H1 (cell line): ENCODE measurements around the gene BTRC. TPM values are rescaled to one million over a fixed set of nuclear protein-coding genes. Genes with fewer than 3 reads are reported as not detected.

ENCODE experiments used
- CTCF ChIA-PET: fragments of 300-600 bp; sonication (Branson Sonifier 250); formaldehyde crosslinking; loops from one replicate; lab custom pipeline; 2021; ENCODE audit not compliant: partially characterized antibody; lab: Charles Lee
- POLR2A ChIA-PET: fragments of 300-600 bp; sonication (Branson Sonifier 250); formaldehyde crosslinking; loops from one replicate; lab custom pipeline; 2021; ENCODE audit warnings: inconsistent platforms; ENCODE audit not compliant: partially characterized antibody; lab: Charles Lee
- DNase-seq, 2 experiments: peaks; one replicate each; pipeline versions ENCODE4 v3.0.0 to v3.0.0-alpha.2; 2010 to 2022; ENCODE audit warnings: low spot score in 2 of 2, low read depth in 1 of 2, mixed read lengths in 1 of 2
- FAIRE-seq: peaks from 2 replicates; lab custom pipeline; 2011; peaks lifted over from hg19 to GRCh38; lab: Jason Lieb, UNC
- H2AFZ ChIP-seq: 2 replicates; pipeline ENCODE4 v1.8.1; 2012; ENCODE audit warnings: low read length, inconsistent platforms
- H2AK5ac ChIP-seq: 2 replicates; pipeline ENCODE4 v1.6.1; 2013; ENCODE audit warnings: low read depth, low read length
- H2BK120ac ChIP-seq: replicated peaks from 2 replicates; pipeline ENCODE3; 2013; ENCODE audit warnings: low read depth, low read length, inconsistent platforms
- H2BK12ac ChIP-seq: 2 replicates; pipeline ENCODE4 v1.6.1; 2013; ENCODE audit warnings: low read depth, low read length
- H2BK15ac ChIP-seq: 2 replicates; pipeline ENCODE4 v1.6.1; 2013; ENCODE audit warnings: low read length
- H2BK20ac ChIP-seq: 2 replicates; pipeline ENCODE4 v1.6.1; 2013; ENCODE audit warnings: low read length
- H2BK5ac ChIP-seq: 2 replicates; pipeline ENCODE4 v1.6.1; 2013; ENCODE audit warnings: low read depth, low read length
- H3K14ac ChIP-seq: 2 replicates; pipeline ENCODE4 v1.6.1; 2013; ENCODE audit warnings: inconsistent platforms; ENCODE audit not compliant: insufficient read length
- H3K18ac ChIP-seq: 2 replicates; pipeline ENCODE4 v1.6.1; 2013; ENCODE audit warnings: low read length; ENCODE audit errors: extremely low read depth
- H3K23ac ChIP-seq: 2 replicates; pipeline ENCODE4 v1.6.1; 2013; ENCODE audit warnings: inconsistent platforms; ENCODE audit not compliant: insufficient read length
- H3K23me2 ChIP-seq: 2 replicates; pipeline ENCODE4 v1.6.1; 2013; ENCODE audit warnings: low read depth, low read length
- H3K27ac ChIP-seq: 2 replicates; pipeline ENCODE4 v1.6.1; 2011; ENCODE audit warnings: low read depth, low read length, inconsistent platforms
- H3K27me3 ChIP-seq, 4 experiments: replicated peaks in 1 of 4; 1 replicate in 1 of 4; 2 replicates in 3 of 4; pipeline versions ENCODE4 v1.6.1 to v1.8.1; 2011 to 2013; ENCODE audit warnings: low read length in 3 of 4, mild to moderate bottlenecking in 3 of 4, inconsistent platforms in 2 of 4, mixed read lengths in 2 of 4, moderate library complexity in 1 of 4; ENCODE audit not compliant: control insufficient read depth in 3 of 4, insufficient read depth in 3 of 4; ENCODE audit errors: extremely low read depth in 1 of 4
- H3K36me3 ChIP-seq, 4 experiments: 2 replicates each; pipeline versions ENCODE4 v1.6.1 to v1.8.1; 2011 to 2013; ENCODE audit warnings: mild to moderate bottlenecking in 4 of 4, low read length in 3 of 4, moderate library complexity in 2 of 4, control low read depth in 1 of 4, inconsistent platforms in 1 of 4; ENCODE audit not compliant: insufficient read depth in 4 of 4, control insufficient read depth in 2 of 4
- H3K4ac ChIP-seq: replicated peaks from 2 replicates; pipeline ENCODE3; 2013; ENCODE audit warnings: low read length, low read depth, mixed read lengths, inconsistent platforms; ENCODE audit not compliant: insufficient read length
- H3K4me1 ChIP-seq, 4 experiments: replicated peaks in 1 of 4; 1 replicate in 1 of 4; 2 replicates in 3 of 4; pipeline versions ENCODE4 v1.6.1 to v1.8.1; 2011 to 2013; ENCODE audit warnings: low read length in 3 of 4, inconsistent platforms in 2 of 4, mixed read lengths in 1 of 4; ENCODE audit not compliant: insufficient read depth in 4 of 4, control insufficient read depth in 3 of 4
- H3K4me2 ChIP-seq, 2 experiments: 2 replicates each; pipeline versions ENCODE4 v1.6.1 to v1.8.1; 2011 to 2013; ENCODE audit warnings: low read depth in 2 of 2, low read length in 2 of 2, control low read depth in 1 of 2, inconsistent platforms in 1 of 2, mild to moderate bottlenecking in 1 of 2; ENCODE audit not compliant: insufficient read depth in 1 of 2
- H3K4me3 ChIP-seq, 4 experiments: fragments of 200-600, 300-600 bp in 1 of 4; sonication (generic), shearing (Covaris generic), sonication (Bioruptor Twin) in 1 of 4; 2 replicates each; pipeline versions ENCODE4 v1.5.1 to v1.8.1; 2011 to 2016; ENCODE audit warnings: low read length in 4 of 4, low read depth in 3 of 4, control low read depth in 2 of 4, inconsistent platforms in 2 of 4, mild to moderate bottlenecking in 2 of 4, mixed read lengths in 1 of 4, moderate library complexity in 1 of 4; ENCODE audit not compliant: insufficient read depth in 2 of 4; ENCODE audit errors: extremely low read depth in 1 of 4
- H3K56ac ChIP-seq: replicated peaks from 2 replicates; pipeline ENCODE3; 2013; ENCODE audit warnings: low read depth, mild to moderate bottlenecking, mixed read lengths, low read length, inconsistent platforms; ENCODE audit not compliant: insufficient read length
- H3K79me1 ChIP-seq: 2 replicates; pipeline ENCODE4 v1.6.1; 2013; ENCODE audit warnings: low read depth, low read length, control low read depth
- H3K79me2 ChIP-seq, 2 experiments: 2 replicates each; pipeline versions ENCODE4 v1.6.1 to v1.8.1; 2012 to 2013; ENCODE audit warnings: low read length in 2 of 2, mild to moderate bottlenecking in 2 of 2, inconsistent platforms in 1 of 2; ENCODE audit not compliant: insufficient read depth in 2 of 2, control insufficient read depth in 1 of 2
- H3K9ac ChIP-seq, 4 experiments: replicated peaks in 1 of 4; 1 replicate in 1 of 4; 2 replicates in 3 of 4; pipeline versions ENCODE4 v1.6.1 to v1.8.1; 2011 to 2013; ENCODE audit warnings: low read depth in 3 of 4, low read length in 3 of 4, control low read depth in 2 of 4, mild to moderate bottlenecking in 2 of 4, moderate library complexity in 2 of 4, inconsistent platforms in 1 of 4; ENCODE audit errors: extremely low read depth in 1 of 4
- H3K9me3 ChIP-seq, 2 experiments: 2 replicates each; pipeline versions ENCODE4 v1.6.1 to v1.8.1; 2012 to 2013; ENCODE audit warnings: mild to moderate bottlenecking in 2 of 2, moderate library complexity in 2 of 2, control low read depth in 1 of 2, inconsistent platforms in 1 of 2, low read depth in 1 of 2, low read length in 1 of 2, mixed read lengths in 1 of 2; ENCODE audit not compliant: insufficient read depth in 2 of 2
- H4K20me1 ChIP-seq, 2 experiments: replicated peaks in 1 of 2; 2 replicates each; pipeline versions ENCODE3 to v1.8.1; 2011 to 2013; ENCODE audit warnings: inconsistent platforms in 2 of 2, low read length in 2 of 2, mild to moderate bottlenecking in 1 of 2; ENCODE audit not compliant: insufficient read depth in 2 of 2, control insufficient read depth in 1 of 2
- H4K5ac ChIP-seq: 2 replicates; pipeline ENCODE4 v1.6.1; 2013; ENCODE audit warnings: low read length, low read depth, mixed read lengths, inconsistent platforms; ENCODE audit not compliant: insufficient read length
- H4K8ac ChIP-seq: 2 replicates; pipeline ENCODE4 v1.8.0; 2013; ENCODE audit warnings: mild to moderate bottlenecking, moderate library complexity, low read length, inconsistent platforms; ENCODE audit not compliant: insufficient read depth; ENCODE audit errors: extremely low read depth
- H4K91ac ChIP-seq: replicated peaks from 2 replicates; pipeline ENCODE3; 2013; ENCODE audit warnings: low read length, mixed read lengths, inconsistent platforms; ENCODE audit not compliant: insufficient read length
- CBX5 ChIP-seq: fragments of 300-800, 300-1000 bp; sonication (generic); IDR thresholded peaks from 2 replicates; pipeline ENCODE4 v1.7.1; 2016; ENCODE audit warnings: antibody characterized with exemption, low read length, low read depth
- EGR1 ChIP-seq: IDR thresholded peaks from 2 replicates; pipeline ENCODE4 v1.6.1; 2011; ENCODE audit warnings: low read depth, low read length, borderline replicate concordance
- FOSL1 ChIP-seq: IDR thresholded peaks from 2 replicates; pipeline ENCODE4 v1.6.1; 2011; ENCODE audit warnings: mild to moderate bottlenecking, low read depth, low read length, moderate library complexity; ENCODE audit not compliant: insufficient read depth
- GABPA ChIP-seq: IDR thresholded peaks from 2 replicates; pipeline ENCODE4 v1.6.1; 2011; ENCODE audit warnings: mild to moderate bottlenecking, low read length, moderate library complexity, borderline replicate concordance; ENCODE audit not compliant: insufficient read depth
- GTF2F1 ChIP-seq: IDR thresholded peaks from 2 replicates; pipeline ENCODE4 v1.6.1; 2012; ENCODE audit warnings: low read depth, low read length, improper control_type of control experiment, borderline replicate concordance
- JUND ChIP-seq: IDR thresholded peaks from 2 replicates; pipeline ENCODE4 v1.6.1; 2011; ENCODE audit warnings: mild to moderate bottlenecking, improper control_type of control experiment, low read length
- KDM5A ChIP-seq: fragments of 200-600 bp; IDR thresholded peaks from 2 replicates; pipeline ENCODE4 v1.7.1; 2012; ENCODE audit warnings: mild to moderate bottlenecking, low read length, inconsistent platforms, mixed read lengths
- NRF1 ChIP-seq: IDR thresholded peaks from 2 replicates; pipeline ENCODE4 v1.6.1; 2011; ENCODE audit warnings: mild to moderate bottlenecking, low read depth, low read length, improper control_type of control experiment
- PHF8 ChIP-seq: fragments of 200-600 bp; sonication (generic); conservative IDR thresholded peaks from 2 replicates; pipeline ENCODE4 v1.7.1; 2012; ENCODE audit warnings: low read depth, mild to moderate bottlenecking, inconsistent platforms, low read length, moderate library complexity
- RBBP5 ChIP-seq: IDR thresholded peaks from 2 replicates; pipeline ENCODE4 v1.7.1; 2012; ENCODE audit warnings: low read depth, mild to moderate bottlenecking, inconsistent platforms, low read length, moderate library complexity, borderline replicate concordance
- SAP30 ChIP-seq: fragments of 300-600 bp; sonication (generic); IDR thresholded peaks from 2 replicates; pipeline ENCODE4 v1.7.1; 2012; ENCODE audit warnings: low read length, moderate library complexity, mild to moderate bottlenecking, inconsistent platforms; ENCODE audit not compliant: insufficient read depth, insufficient replicate concordance
- SRF ChIP-seq: IDR thresholded peaks from 2 replicates; pipeline ENCODE4 v1.6.1; 2011; ENCODE audit warnings: mild to moderate bottlenecking, low read depth, low read length, moderate library complexity
- SUZ12 ChIP-seq: fragments of 200-600 bp; sonication (generic); IDR thresholded peaks from 2 replicates; pipeline ENCODE4 v1.6.1; 2012; ENCODE audit warnings: mild to moderate bottlenecking, inconsistent platforms, low read length, moderate library complexity, mixed read lengths
- TBP ChIP-seq: IDR thresholded peaks from 2 replicates; pipeline ENCODE4 v1.6.1; 2011; ENCODE audit warnings: low read depth, low read length, improper control_type of control experiment
- WGBS, 2 experiments: shearing (Covaris generic) in 1 of 2; methylation state at CpG; one replicate each; pipeline versions ENCODE4 v1.1.6 to v1.1.7; 2013 to 2015; ENCODE audit warnings: low lambda C conversion rate in 2 of 2, mixed read lengths in 2 of 2, inconsistent platforms in 1 of 2, low coverage in 1 of 2, missing lambda C conversion rate in 1 of 2; ENCODE audit not compliant: insufficient replicate concordance in 2 of 2, insufficient coverage in 1 of 2, insufficient read length in 1 of 2; ENCODE audit errors: extremely low coverage in 1 of 2, missing lambda C conversion rate in 1 of 2; 5-methylcytosine and 5-hydroxymethylcytosine counted together
- polyA plus RNA-seq, 7 experiments: library from polyadenylated mRNA; depleted of rRNA in 3 of 7; stranded (reverse) in 5 of 7; unstranded in 2 of 7; fragments of >200 nt in 5 of 7; fragments of 200-250 nt in 2 of 7; gene quantifications; 1 replicate in 5 of 7; 2 replicates in 1 of 7; 4 replicates in 1 of 7; pipeline versions ENCODE4 v1.2.1 to v1.2.3, GENCODE V29; 2011 to 2013; ENCODE audit warnings: missing spikeins in 2 of 7, mixed read lengths in 2 of 7
- total RNA-seq: library from RNA; stranded (reverse); fragmentation: NEBNext Ultra II Directional; extraction: Animal tissue kit (Norgen Biotek cat#: 25700); gene quantifications from 2 replicates; pipeline ENCODE4 v1.2.1, GENCODE V29; 2021

The BTRC gene
- total and polyA plus RNA-seq, 2 of the 8 experiments (the other 6 are each of a cell fraction or from before 2014, with no cell fraction given), result 9.9 to 24.7 TPM

GRCh38 chr10:101356132-101356531 is 2.2 kb downstream of the BTRC start:
- H4K5ac ChIP-seq, result no peak overlapping the region
- POLR2A ChIA-PET, result interaction anchor here (0.7 kb wide), 1 partner anchor 12 kb away, joined by 4 read pairs; no protein-coding TSS in a partner anchor
- no peak overlapping the region for H3K4me3 ChIP-seq
- no peaks in the 10 kb centered on the region for H3K9me3 ChIP-seq
- H4K20me1 ChIP-seq, result peaks cover 0 to 2% of the 10 kb centered on the region in 2 experiments
- H3K27me3 ChIP-seq, result no peaks in the 10 kb centered on the region
- no peak overlapping the region for H2AK5ac ChIP-seq
- H4K91ac ChIP-seq, result no peak overlapping the region
- peaks cover 8% of the 10 kb centered on the region; the same call in 1 of the 2 replicates for H3K23me2 ChIP-seq
- H3K14ac ChIP-seq, result no peak overlapping the region
- FAIRE-seq (no peak), DNase-seq (no peak)
- H3K36me3 ChIP-seq, result no peaks in the 10 kb centered on the region
- H2BK15ac ChIP-seq, result no peak overlapping the region
- H3K4me2 ChIP-seq, result no peak overlapping the region
- H3K56ac ChIP-seq, result no peak overlapping the region
- CTCF ChIA-PET, result interaction anchor here (0.6 kb wide), 1 partner anchor 173 kb away, joined by 3 read pairs; no protein-coding TSS in a partner anchor
- no peak overlapping the region for H3K4ac ChIP-seq
- no peak overlapping the region for H2BK5ac ChIP-seq
- no peak overlapping the region for H3K27ac ChIP-seq
- no peaks in the 10 kb centered on the region for H3K79me1 ChIP-seq
- 86% methylated on average over 5 of the region's 5 CpGs; no CpG with 5 or more reads in 1 of the 2 experiments for WGBS, 2 experiments
- no peak overlapping the region for H2BK12ac ChIP-seq
- H3K4me1 ChIP-seq, result peaks cover 0 to 4% (median 2%) of the 10 kb centered on the region in 4 experiments; a peak in 2 of 7 replicates
- H3K18ac ChIP-seq, result no peak overlapping the region
- H3K23ac ChIP-seq, result no peak overlapping the region
- H3K9ac ChIP-seq, result no peak overlapping the region
- H2AFZ ChIP-seq, result no peak overlapping the region
- H2BK20ac ChIP-seq, result no peak overlapping the region
- H4K8ac ChIP-seq, result no peak overlapping the region
- H3K79me2 ChIP-seq, result peaks cover 0 to 10% of the 10 kb centered on the region in 2 experiments; a peak in 2 of 4 replicates
- H2BK120ac ChIP-seq, result no peak overlapping the region
- no peak for TF ChIP-seq PHF8
- TF ChIP-seq CBX5, result no peak
- TF ChIP-seq GTF2F1, result no peak
- TF ChIP-seq GABPA, result no peak
- TF ChIP-seq TBP, result no peak
- no peak for TF ChIP-seq RBBP5
- no peak for TF ChIP-seq KDM5A
- TF ChIP-seq SAP30, result no peak
- TF ChIP-seq SUZ12, result no peak
- no peak for TF ChIP-seq FOSL1
- no peak for TF ChIP-seq EGR1
- TF ChIP-seq JUND, result no peak
- no peak for TF ChIP-seq NRF1
- no peak for TF ChIP-seq SRF
